ENCODE data around the gene SMPD2.

SMPD2 gene

DNA sequence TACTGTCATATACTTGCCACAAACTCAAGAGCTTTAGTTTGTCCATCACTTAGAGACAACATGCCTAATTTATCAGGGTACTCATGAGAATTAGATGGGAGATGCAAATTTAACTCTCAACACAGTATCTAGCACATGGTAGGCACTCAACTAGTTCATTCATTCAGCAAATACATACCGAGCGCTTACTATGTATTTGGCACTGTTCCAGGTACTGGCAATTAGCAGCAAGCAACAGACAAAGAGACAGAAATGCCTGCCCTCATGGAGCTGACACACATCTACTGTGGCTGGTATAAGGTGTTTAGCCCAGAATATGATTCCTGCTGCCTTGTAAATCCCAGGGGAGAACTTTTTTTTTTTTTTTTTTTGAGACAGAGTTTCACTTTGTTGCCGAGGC is 10.3 kb downstream of the SMPD2 start:
- DNase-seq (ENCODE audit: low spot score), result no peak
- Histone ChIP-seq H3K4me3 (no peak overlapping the region), H3K27ac (no peak overlapping the region)
- no peak for TF ChIP-seq CTCF (IDR thresholded peaks at IDR 0.05)

GRCh38 chr6:109451376-109451775 is 10.9 kb downstream of the SMPD2 start:
- no peak overlapping the region for H3K27ac ChIP-seq
- DNase-seq (ENCODE audit: low spot score), result no peak
- no peak overlapping the region for H3K4me3 ChIP-seq
- no peak for TF ChIP-seq CTCF (IDR thresholded peaks at IDR 0.05)

GRCh38 chr6:109452181-109452580 is 11.7 kb downstream of the SMPD2 start:
- Histone ChIP-seq H3K4me3 (no peak overlapping the region), H3K27ac (no peak overlapping the region)
- no peak for DNase-seq (ENCODE audit: low spot score)
- no peak for TF ChIP-seq CTCF (IDR thresholded peaks at IDR 0.05)

- no peak for DNase-seq (ENCODE audit: low spot score)
- H3K27ac ChIP-seq, result no peak overlapping the region
Observed at GRCh38 chr6:109453156-109453555, 12.6 kb downstream of the SMPD2 start.

GRCh38 chr6:109453594-109454495 is 13.3 kb downstream of the SMPD2 start:
- Histone ChIP-seq H3K27ac (peak overlapping the region; percentile 86 to 94), H3K4me3 (peak overlapping the region; percentile 92)
- no peak for TF ChIP-seq CTCF (IDR thresholded peaks at IDR 0.05)
- no peak for DNase-seq (ENCODE audit: low spot score)

More at GRCh38 chr6:109453156-109453555, 12.6 kb downstream of the SMPD2 start:
- H3K4me3 ChIP-seq, result peak overlapping the region; percentile 92
- TF ChIP-seq CTCF (IDR thresholded peaks at IDR 0.05), result no peak

DNA sequence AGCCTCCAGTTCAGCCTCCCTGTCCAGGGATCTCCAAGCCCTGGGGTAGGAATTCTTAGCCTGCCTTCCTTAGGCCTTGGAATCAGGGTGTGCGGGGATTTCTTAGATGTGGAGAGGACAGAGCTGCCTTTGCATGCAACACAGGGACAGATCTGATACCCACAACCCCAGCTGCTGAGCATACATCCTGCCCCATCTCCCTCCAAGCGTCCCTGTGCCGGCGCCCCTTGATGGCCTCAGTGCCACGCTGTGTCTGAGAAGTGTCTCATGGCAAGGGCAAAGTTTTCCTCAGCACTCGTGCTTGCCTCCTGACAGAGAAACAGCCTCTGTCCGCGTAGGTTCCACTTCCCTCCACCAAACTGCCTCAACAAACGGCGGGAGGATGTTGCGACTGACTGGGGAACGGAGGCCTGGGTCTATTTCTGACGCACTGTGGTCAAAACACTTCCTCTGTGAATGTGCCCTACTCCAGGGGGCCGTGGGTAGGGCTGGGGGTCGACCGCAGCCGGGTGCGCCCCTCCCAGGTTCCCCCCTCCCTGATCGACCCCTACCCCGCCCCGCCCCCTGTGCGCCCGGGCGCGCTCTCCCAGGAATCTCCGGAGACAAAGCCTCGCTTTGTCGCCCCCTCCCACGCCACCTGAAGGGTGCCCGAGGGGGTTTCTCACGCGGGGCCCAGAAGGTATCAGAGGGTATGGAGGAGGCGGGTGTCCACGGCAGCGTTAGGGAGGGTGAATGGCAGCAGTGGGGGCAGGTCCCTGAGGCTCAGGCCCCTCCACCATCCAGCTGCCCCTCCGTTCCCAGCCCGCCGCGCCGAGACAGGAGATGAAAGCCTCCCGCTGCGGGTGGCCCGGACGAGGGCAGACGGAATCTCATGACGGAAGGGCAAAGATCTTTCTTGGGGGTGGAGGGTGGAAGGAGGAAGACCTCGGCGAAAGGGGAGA is 14.2 kb downstream of the SMPD2 start:
- DNase-seq (ENCODE audit: low spot score), result no peak
- TF ChIP-seq CTCF (IDR thresholded peaks at IDR 0.05), result no peak
- H3K27ac ChIP-seq, result peak overlapping the region; percentile 86 to 94
- peak overlapping the region; percentile 92 for H3K4me3 ChIP-seq
